ENCODE data around the gene CLDN4. TPM values are rescaled to one million over a fixed set of nuclear protein-coding genes. Genes with fewer than 3 reads are reported as not detected.

CLDN4 gene
- total RNA-seq, 2 experiments from 2014 or later, result 0.05 to 0.14 TPM

GRCh38 chr7:73838642-73839041, 7.8 kb downstream of the CLDN4 start:
- CTCF ChIA-PET, result no interaction called here
- no peak for DNase-seq
- peaks cover 5% of the 10 kb centered on the region for H3K4me1 Mint-ChIP-seq (ENCODE audit: low read depth)

GRCh38 chr7:73839290-73839689, 8.5 kb downstream of the CLDN4 start:
- Histone ChIP-seq H3K27ac (ENCODE audit: low read depth in 1 of 2, low read length in 2 of 2) (no peak overlapping the region), H3K36me3 (ENCODE audit: insufficient read depth, low read length) (no peaks in the 10 kb centered on the region), H3K27me3 (ENCODE audit: control insufficient read depth in 1 of 2, insufficient read depth in 2 of 2, low read length in 2 of 2) (no peaks in the 10 kb centered on the region), H3K4me1 (ENCODE audit: insufficient read depth, low read length) (peaks cover 20% of the 10 kb centered on the region), H3K4me3 (ENCODE audit: low read length) (no peak overlapping the region), H3K9me3 (ENCODE audit: control insufficient read depth in 1 of 2, insufficient read depth in 1 of 2, low read length in 2 of 2) (peaks cover 0 to 4% of the 10 kb centered on the region in 2 experiments)
- Mint-ChIP-seq H3K27me3 (no peaks in the 10 kb centered on the region), H3K4me1 (ENCODE audit: low read depth) (peaks cover 12% of the 10 kb centered on the region), H3K27ac (no peak overlapping the region), H3K4me3 (no peak overlapping the region), H3K9me3 (no peaks in the 10 kb centered on the region), H3K36me3 (ENCODE audit: low read depth) (no peaks in the 10 kb centered on the region)
- DNase-seq, result no peak
- CTCF ChIA-PET, result interaction anchor here (1.9 kb wide), 1 partner anchor 16 kb away, joined by 5 read pairs; no protein-coding TSS in a partner anchor
- TF ChIP-seq CTCF (IDR thresholded peaks at IDR 0.05), result no peak
- intact Hi-C loops (cut with DNase I, micrococcal nuclease), result no loop called here
- ATAC-seq (ENCODE audit: poor library complexity), result no peak
- POLR2A ChIA-PET, result no interaction called here

More at GRCh38 chr7:73838642-73839041, 7.8 kb downstream of the CLDN4 start:
- H3K4me1 ChIP-seq (ENCODE audit: insufficient read depth, low read length), result peaks cover 15% of the 10 kb centered on the region
- Mint-ChIP-seq H3K4me3 (no peak overlapping the region), H3K9me3 (no peaks in the 10 kb centered on the region), H3K27me3 (no peaks in the 10 kb centered on the region), H3K36me3 (ENCODE audit: low read depth) (no peaks in the 10 kb centered on the region), H3K27ac (no peak overlapping the region)
- H3K4me3 ChIP-seq (ENCODE audit: low read length), result no peak overlapping the region
- no peak overlapping the region for H3K27ac ChIP-seq (ENCODE audit: low read depth in 1 of 2, low read length in 2 of 2)
- no peaks in the 10 kb centered on the region for H3K36me3 ChIP-seq (ENCODE audit: insufficient read depth, low read length)
- intact Hi-C loops (cut with DNase I, micrococcal nuclease), result no loop called here
- no peaks in the 10 kb centered on the region for H3K27me3 ChIP-seq (ENCODE audit: control insufficient read depth in 1 of 2, insufficient read depth in 2 of 2, low read length in 2 of 2)
- no peak for TF ChIP-seq CTCF (IDR thresholded peaks at IDR 0.05)
- POLR2A ChIA-PET, result no interaction called here
- peaks cover 0 to 4% of the 10 kb centered on the region in 2 experiments for H3K9me3 ChIP-seq (ENCODE audit: control insufficient read depth in 1 of 2, insufficient read depth in 1 of 2, low read length in 2 of 2)
- ATAC-seq (ENCODE audit: poor library complexity), result no peak

- ChIA-PET POLR2A (no interaction called here), CTCF (interaction anchor here (1.9 kb wide), 1 partner anchor 15 kb away, joined by 5 read pairs; no protein-coding TSS in a partner anchor)
- H3K4me1 ChIP-seq (ENCODE audit: insufficient read depth, low read length), result peaks cover 20% of the 10 kb centered on the region
- H3K9me3 ChIP-seq (ENCODE audit: control insufficient read depth in 1 of 2, insufficient read depth in 1 of 2, low read length in 2 of 2), result no peaks in the 10 kb centered on the region
- H3K27ac ChIP-seq (ENCODE audit: low read depth in 1 of 2, low read length in 2 of 2), result no peak overlapping the region
- H3K9me3 Mint-ChIP-seq, result no peaks in the 10 kb centered on the region
- no peaks in the 10 kb centered on the region for H3K36me3 ChIP-seq (ENCODE audit: insufficient read depth, low read length)
- no peak for ATAC-seq (ENCODE audit: poor library complexity)
- H3K27me3 ChIP-seq (ENCODE audit: control insufficient read depth in 1 of 2, insufficient read depth in 2 of 2, low read length in 2 of 2), result no peaks in the 10 kb centered on the region
- no peak overlapping the region for H3K4me3 ChIP-seq (ENCODE audit: low read length)
- no peaks in the 10 kb centered on the region for H3K27me3 Mint-ChIP-seq
- intact Hi-C loops (cut with DNase I, micrococcal nuclease), result loop anchor here in 1 of 2 experiments (5.0 kb wide), 1 partner anchor 173 kb away; the partner anchor contains the start of gene VPS37D
- no peaks in the 10 kb centered on the region for H3K36me3 Mint-ChIP-seq (ENCODE audit: low read depth)
- peak overlapping the region; percentile 27 for H3K27ac Mint-ChIP-seq
- TF ChIP-seq CTCF (IDR thresholded peaks at IDR 0.05), result no peak
- peaks cover 14% of the 10 kb centered on the region for H3K4me1 Mint-ChIP-seq (ENCODE audit: low read depth)
- H3K4me3 Mint-ChIP-seq, result peak overlapping the region; percentile 51
- DNase-seq, result no peak
These were observed 9.2 kb downstream of the CLDN4 start for GRCh38 chr7:73839743-73840714.
